AG08395 (cell line): ENCODE data around the gene TSPAN32.
A peak's percentile ranks its signal among the peaks of the same experiment; 100 is the strongest.

Source experiments
- DNase-seq: peaks from one replicate; pipeline ENCODE4 v3.0.0; 2012; ENCODE audit warnings: mixed read lengths, low spot score

Gene TSPAN32

DNA sequence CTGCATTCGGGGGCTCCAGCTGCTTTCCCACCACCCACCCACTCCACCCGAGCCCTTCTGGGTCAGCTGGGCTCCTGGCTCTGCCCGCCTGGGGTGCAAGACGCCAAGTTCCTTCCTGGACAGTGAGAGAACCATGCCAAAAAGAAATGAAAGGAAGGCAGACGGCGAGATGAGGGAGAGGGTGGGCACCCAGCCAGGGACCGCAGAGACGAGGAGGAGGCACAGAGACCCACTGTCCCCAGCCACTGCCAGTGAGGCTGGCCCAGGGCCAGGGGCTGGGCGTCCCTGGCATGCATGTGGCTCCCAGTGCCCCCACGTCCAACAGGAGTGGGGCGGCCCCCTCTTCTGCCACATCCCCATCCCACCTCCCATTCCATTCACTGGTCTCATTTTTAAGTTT lies 64.5 kb downstream of the TSPAN32 start:
- DNase-seq: peak; percentile 16

- no peak for DNase-seq
Measured at GRCh38 chr11:2366733-2367132, 64.9 kb downstream of the TSPAN32 start.

- no peak for DNase-seq
Measured at GRCh38 chr11:2367266-2368160, 65.7 kb downstream of the TSPAN32 start.
